LNCaP clone FGC (cell line): ENCODE data around the gene HTRA3.

ENCODE experiments used
- DNase-seq: peaks from one replicate; pipeline ENCODE4 v3.0.0-alpha.2; 2011; ENCODE audit warnings: low read depth
- H3K4me3 ChIP-seq: 2 replicates; pipeline ENCODE4 v1.5.1; 2011; ENCODE audit warnings: mild to moderate bottlenecking, low read depth, low read length, control low read depth
- CTCF ChIP-seq: IDR thresholded peaks from 2 replicates; pipeline ENCODE4 v1.5.1; 2012; ENCODE audit warnings: mild to moderate bottlenecking; ENCODE audit not compliant: control insufficient read depth, insufficient read depth; ENCODE audit errors: extremely low read depth

Gene HTRA3

GRCh38 chr4:8272472-8273428, 3.2 kb downstream of the HTRA3 start:
- no peak overlapping the region for H3K4me3 ChIP-seq
- no peak for DNase-seq
- no peak for TF ChIP-seq CTCF

GRCh38 chr4:8273450-8273849, 3.9 kb downstream of the HTRA3 start:
- TF ChIP-seq CTCF, result no peak
- no peak overlapping the region for H3K4me3 ChIP-seq
- no peak for DNase-seq

GRCh38 chr4:8274066-8274652, 4.6 kb downstream of the HTRA3 start:
- H3K4me3 ChIP-seq, result no peak overlapping the region
- no peak for DNase-seq
- no peak for TF ChIP-seq CTCF

- TF ChIP-seq CTCF, result no peak
- DNase-seq, result peak; percentile 6
- no peak overlapping the region for H3K4me3 ChIP-seq
These were observed 5.4 kb downstream of the HTRA3 start for GRCh38 chr4:8274765-8275547.

GRCh38 chr4:8275548-8275910, 6.0 kb downstream of the HTRA3 start:
- no peak for DNase-seq
- no peak for TF ChIP-seq CTCF
- no peak overlapping the region for H3K4me3 ChIP-seq

GRCh38 chr4:8276358-8277240, 7.0 kb downstream of the HTRA3 start:
- no peak for TF ChIP-seq CTCF
- DNase-seq, result no peak

More at GRCh38 chr4:8276358-8277240, 7.0 kb downstream of the HTRA3 start:
- no peak overlapping the region for H3K4me3 ChIP-seq
